ENCODE measurements around the gene DPP7. TPM values are rescaled to one million over a fixed set of nuclear protein-coding genes. Genes with fewer than 3 reads are reported as not detected.

Gene DPP7
- total and polyA plus RNA-seq, 2 donors from 2014 or later, result 164 to 205 TPM

DNA sequence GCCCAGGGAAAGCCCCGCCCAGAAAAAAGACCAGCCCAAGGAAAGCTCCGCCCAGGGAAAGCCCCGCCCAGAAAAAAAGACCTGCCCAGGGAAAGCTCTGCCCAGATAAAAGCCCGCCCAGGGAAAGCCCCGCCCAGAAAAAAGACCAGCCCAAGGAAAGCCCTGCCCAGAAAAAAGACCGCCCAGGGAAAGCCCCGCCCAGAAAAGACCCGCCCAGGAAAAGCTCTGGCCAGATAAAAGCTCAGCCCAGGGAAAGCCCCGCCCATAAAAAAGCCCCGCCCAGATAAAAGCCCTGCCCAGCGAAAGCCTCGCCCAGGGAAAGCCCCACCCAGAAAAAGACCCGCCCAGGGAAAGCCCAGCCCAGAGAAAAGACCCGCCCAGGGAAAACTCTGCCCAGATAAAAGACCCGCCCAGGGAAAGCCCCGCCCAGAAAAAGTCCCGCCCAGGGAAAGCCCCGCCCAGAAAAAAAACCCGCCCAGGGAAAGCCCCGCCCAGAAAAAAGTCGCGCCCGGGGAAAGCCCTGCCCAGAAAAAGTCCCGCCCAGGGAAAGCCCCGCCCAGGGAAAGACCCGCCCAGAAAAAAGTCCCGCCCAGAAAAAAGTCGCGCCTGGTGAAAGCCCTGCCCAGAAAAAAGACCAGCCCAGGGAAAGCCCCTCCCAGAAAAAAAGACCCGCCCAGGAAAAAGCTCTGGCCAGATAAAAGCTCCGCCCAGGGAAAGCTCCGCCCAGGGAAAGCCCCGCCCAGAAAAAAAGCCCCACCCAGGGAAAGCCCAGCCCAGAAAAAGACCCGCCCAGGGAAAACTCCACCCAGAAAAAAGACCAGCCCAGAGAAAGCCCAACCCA is 36.3 kb upstream of the DPP7 start:
- H3K9ac ChIP-seq (ENCODE audit: low read length in 3 of 3), result no peak overlapping the region
- no peak overlapping the region for H3K4me3 ChIP-seq (ENCODE audit: low read length in 3 of 3)
- DNase-seq (no peak), FAIRE-seq (no peak)
- TF ChIP-seq, protein P1, sequence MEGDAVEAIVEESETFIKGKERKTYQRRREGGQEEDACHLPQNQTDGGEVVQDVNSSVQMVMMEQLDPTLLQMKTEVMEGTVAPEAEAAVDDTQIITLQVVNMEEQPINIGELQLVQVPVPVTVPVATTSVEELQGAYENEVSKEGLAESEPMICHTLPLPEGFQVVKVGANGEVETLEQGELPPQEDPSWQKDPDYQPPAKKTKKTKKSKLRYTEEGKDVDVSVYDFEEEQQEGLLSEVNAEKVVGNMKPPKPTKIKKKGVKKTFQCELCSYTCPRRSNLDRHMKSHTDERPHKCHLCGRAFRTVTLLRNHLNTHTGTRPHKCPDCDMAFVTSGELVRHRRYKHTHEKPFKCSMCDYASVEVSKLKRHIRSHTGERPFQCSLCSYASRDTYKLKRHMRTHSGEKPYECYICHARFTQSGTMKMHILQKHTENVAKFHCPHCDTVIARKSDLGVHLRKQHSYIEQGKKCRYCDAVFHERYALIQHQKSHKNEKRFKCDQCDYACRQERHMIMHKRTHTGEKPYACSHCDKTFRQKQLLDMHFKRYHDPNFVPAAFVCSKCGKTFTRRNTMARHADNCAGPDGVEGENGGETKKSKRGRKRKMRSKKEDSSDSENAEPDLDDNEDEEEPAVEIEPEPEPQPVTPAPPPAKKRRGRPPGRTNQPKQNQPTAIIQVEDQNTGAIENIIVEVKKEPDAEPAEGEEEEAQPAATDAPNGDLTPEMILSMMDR (IDR thresholded peaks at IDR 0.05; ENCODE audit: borderline replicate concordance, extremely low read depth, insufficient read depth), result no peak
- no peaks in the 10 kb centered on the region for H3K36me3 ChIP-seq (ENCODE audit: control insufficient read depth in 2 of 3, insufficient read depth in 3 of 3, low read length in 3 of 3)
- H3K27me3 ChIP-seq (ENCODE audit: control insufficient read depth, insufficient read depth, low read length), result peaks cover 10% of the 10 kb centered on the region
- no peaks in the 10 kb centered on the region for H3K4me1 ChIP-seq (ENCODE audit: control insufficient read depth in 2 of 3, insufficient read depth in 2 of 3, low read depth in 1 of 3, low read length in 3 of 3)
- H3K27ac ChIP-seq (ENCODE audit: low read depth in 2 of 2, low read length in 2 of 2), result no peak overlapping the region
- H3K9me3 ChIP-seq (ENCODE audit: control insufficient read depth in 2 of 3, insufficient read depth in 1 of 3, low read length in 3 of 3), result peaks cover 0 to 6% (median 0%) of the 10 kb centered on the region in 3 donors
- intact Hi-C loops (cut with DNase I), result no loop called here

DNA sequence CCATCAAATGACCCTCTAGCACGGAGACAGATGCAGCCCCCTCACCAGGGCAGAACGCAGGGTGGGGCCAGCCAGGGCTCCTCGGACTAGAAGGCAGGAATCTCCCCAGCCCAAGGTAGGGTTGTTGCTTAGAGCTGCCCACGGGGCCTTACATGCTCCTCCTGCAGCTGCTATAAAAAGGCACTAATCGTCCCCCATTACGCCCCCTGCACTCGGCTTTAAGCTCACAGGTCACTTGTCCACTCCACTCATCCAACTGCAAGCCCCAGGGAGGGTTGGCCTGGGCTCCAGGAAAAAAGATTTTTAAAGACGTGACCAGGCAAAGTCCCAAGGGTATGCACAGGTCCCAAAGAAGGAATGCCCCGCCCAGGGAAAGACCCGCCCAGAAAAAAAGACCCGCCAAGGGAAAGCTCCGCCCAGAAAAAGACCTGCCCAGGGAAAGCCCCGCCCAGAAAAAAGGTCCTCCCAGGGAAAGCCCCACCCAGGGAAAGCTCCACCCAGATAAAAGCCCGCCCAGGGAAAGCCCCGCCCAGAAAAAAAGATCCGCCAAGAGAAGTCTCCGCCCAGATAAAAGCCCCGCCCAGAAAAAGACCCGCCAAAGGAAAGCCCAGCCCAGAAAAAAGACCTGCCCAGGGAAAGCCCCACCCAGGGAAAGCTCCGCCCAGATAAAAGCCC is 35.5 kb upstream of the DPP7 start:
- H3K4me3 ChIP-seq (ENCODE audit: low read length in 3 of 3), result no peak overlapping the region
- DNase-seq (no peak), FAIRE-seq (no peak)
- peaks cover 0 to 6% (median 0%) of the 10 kb centered on the region in 3 donors for H3K9me3 ChIP-seq (ENCODE audit: control insufficient read depth in 2 of 3, insufficient read depth in 1 of 3, low read length in 3 of 3)
- intact Hi-C loops (cut with DNase I), result no loop called here
- peaks cover 10% of the 10 kb centered on the region for H3K27me3 ChIP-seq (ENCODE audit: control insufficient read depth, insufficient read depth, low read length)
- no peak overlapping the region for H3K27ac ChIP-seq (ENCODE audit: low read depth in 2 of 2, low read length in 2 of 2)
- H3K36me3 ChIP-seq (ENCODE audit: control insufficient read depth in 2 of 3, insufficient read depth in 3 of 3, low read length in 3 of 3), result no peaks in the 10 kb centered on the region
- no peaks in the 10 kb centered on the region for H3K4me1 ChIP-seq (ENCODE audit: control insufficient read depth in 2 of 3, insufficient read depth in 2 of 3, low read depth in 1 of 3, low read length in 3 of 3)
- H3K9ac ChIP-seq (ENCODE audit: low read length in 3 of 3), result no peak overlapping the region
- TF ChIP-seq, protein P1 (IDR thresholded peaks at IDR 0.05; ENCODE audit: borderline replicate concordance, extremely low read depth, insufficient read depth), result no peak

- intact Hi-C loops (cut with DNase I), result no loop called here
- Histone ChIP-seq H3K4me3 (ENCODE audit: low read length in 3 of 3) (no peak overlapping the region), H3K27me3 (ENCODE audit: control insufficient read depth, insufficient read depth, low read length) (peaks cover 10% of the 10 kb centered on the region), H3K9me3 (ENCODE audit: control insufficient read depth in 2 of 3, insufficient read depth in 1 of 3, low read length in 3 of 3) (peaks cover 0 to 6% (median 0%) of the 10 kb centered on the region in 3 donors), H3K27ac (ENCODE audit: low read depth in 2 of 2, low read length in 2 of 2) (no peak overlapping the region), H3K9ac (ENCODE audit: low read length in 3 of 3) (no peak overlapping the region), H3K36me3 (ENCODE audit: control insufficient read depth in 2 of 3, insufficient read depth in 3 of 3, low read length in 3 of 3) (no peaks in the 10 kb centered on the region), H3K4me1 (ENCODE audit: control insufficient read depth in 2 of 3, insufficient read depth in 2 of 3, low read depth in 1 of 3, low read length in 3 of 3) (no peaks in the 10 kb centered on the region)
- FAIRE-seq, result no peak
- no peak for DNase-seq
- TF ChIP-seq, protein P1 (IDR thresholded peaks at IDR 0.05; ENCODE audit: borderline replicate concordance, extremely low read depth, insufficient read depth), result no peak
Measured at GRCh38 chr9:137149363-137149762, 34.8 kb upstream of the DPP7 start.
